DMS79 treated with DMSO at 0.1 percent for 48 hours (cell line): ENCODE data around the gene GSTCD.
"Not testable (repeated sequence)": the region's sequence is repeated elsewhere in the genome, so short reads cannot be mapped to it uniquely, and the experiment has no call there.

Source experiments
- DNase-seq: peaks from one replicate; lab custom pipeline; 2025; lab: John Stamatoyannopoulos, UW

GSTCD gene, protein sequence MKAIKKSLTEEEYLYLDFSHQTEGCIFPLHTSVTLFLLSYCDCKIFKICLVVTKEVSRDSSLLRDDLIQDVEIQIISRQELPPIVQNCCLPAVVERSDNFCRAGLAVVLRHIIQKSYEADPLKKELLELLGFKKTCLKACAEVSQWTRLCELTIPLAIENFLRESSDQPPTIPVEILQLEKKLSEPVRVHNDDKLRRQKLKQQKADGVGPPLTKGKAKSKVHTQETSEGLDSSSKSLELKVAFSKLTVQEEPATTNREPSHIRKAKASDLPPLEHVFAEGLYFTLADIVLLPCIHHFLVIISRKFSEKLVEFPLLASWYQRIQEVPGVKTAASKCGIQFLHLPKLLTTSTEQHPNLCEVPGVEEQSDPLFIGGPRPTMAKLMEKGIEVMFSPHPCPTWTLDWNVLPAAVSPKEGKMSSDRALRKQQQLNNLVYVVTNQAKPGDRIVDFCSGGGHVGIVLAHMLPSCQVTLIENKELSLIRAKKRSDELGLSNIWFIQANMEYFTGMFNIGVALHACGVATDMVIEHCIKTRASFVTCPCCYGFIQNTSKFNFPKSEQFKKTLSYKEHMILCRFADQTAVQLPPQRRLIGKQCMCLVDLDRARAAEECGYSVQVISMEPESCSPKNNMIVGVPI

DNA sequence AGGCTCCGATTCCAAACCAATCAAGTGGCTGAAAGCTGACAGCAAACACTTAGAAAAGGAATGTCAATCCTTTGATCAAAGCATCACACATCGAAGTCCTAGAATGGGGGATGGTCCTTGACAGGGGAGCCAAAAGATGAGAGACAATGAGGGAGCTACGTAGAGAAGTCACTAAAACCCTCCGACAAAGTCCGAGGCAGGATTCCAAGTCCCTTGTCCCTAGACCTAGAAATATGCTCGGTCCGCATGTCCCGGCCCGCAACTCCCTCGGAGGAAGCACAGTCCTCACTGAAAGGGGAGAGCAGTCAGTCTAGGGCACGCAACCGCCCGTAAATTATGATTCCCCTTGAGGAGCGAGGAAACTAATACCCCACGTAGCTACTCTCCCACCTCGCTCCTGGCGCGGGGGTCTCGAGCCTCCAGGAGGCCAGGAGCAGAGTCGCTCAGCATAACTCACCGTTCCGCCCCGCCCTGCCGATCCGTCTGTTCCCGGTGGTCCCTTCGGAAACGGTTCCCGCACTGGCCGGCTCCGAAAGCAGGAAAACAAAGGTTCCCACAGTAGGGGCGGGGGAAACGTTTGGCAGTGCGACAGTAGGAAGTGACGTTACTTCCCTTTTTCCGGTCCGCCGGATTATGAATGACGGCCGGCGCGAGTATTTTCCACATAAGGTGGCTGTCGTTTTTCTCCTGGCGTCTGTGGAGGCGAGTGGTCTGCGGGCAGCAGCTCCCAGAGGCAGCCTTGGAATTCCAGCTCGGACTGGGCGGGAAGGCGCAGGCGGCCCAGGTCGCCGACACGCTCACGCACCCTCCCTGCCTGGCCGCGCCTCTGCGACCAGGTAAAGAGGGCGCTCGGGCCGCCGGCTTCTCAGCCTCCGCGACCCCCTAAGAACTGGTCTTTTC, at the start of gene GSTCD, which contains the start of gene INTS12:
Gene GSTCD (plus strand): TSS at position 604 of the 900 bp plus-strand sequence. CDS start 8,830 bp downstream, outside the sequence.
Gene INTS12 (minus strand): TSS at position 509 of the 900 bp plus-strand sequence. CDS start 8,684 bp downstream, outside the sequence.
- peak; percentile 68 for DNase-seq

- no peak for DNase-seq
Measured at GRCh38 chr4:105659190-105659589, 49.4 kb upstream of the GSTCD start.

- no peak for DNase-seq
Measured at GRCh38 chr4:105661028-105661427, 47.6 kb upstream of the GSTCD start.

- DNase-seq = no peak
Measured at GRCh38 chr4:105662935-105663675, 45.5 kb upstream of the GSTCD start.

GRCh38 chr4:105666693-105667092, 41.9 kb upstream of the GSTCD start:
- DNase-seq = no peak

DNA sequence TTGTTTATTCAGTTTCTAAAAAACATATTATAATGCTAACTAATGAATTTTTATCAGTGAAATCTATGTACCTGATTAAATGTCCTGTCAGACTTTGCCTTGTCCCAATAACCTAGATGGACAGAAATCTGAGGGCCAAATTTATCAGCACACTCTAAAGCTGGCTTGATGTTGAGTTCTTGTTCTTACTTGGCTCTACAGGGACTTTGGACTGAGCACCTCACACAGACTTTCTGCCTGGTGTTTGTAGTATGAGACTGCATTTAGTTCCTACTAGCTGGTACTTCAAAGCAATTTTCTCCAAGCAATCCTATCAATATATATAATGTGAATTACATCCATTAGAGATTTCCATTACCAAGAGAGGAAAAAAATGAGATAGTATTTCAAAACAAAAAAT, 37.9 kb upstream of the GSTCD start:
- DNase-seq = no peak

DNA sequence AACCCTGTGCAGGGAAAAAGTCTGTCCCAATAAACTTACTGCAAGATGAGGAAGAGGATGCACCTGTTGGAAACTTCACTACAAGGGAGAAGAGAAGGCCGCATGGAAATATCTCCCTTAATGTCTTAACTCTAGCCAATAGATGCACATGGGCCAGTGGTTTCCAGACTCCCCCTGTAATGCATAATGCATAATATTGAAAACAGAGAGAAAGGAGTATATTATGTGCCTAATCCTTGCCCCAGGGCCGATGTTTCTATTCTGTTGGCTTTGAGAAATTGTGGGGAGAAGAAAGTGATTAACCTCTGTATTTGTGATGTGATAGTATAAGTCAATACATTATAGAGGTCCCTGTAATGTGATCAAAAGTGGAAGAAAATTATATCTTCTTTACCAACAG, 37.3 kb upstream of the GSTCD start:
- no peak for DNase-seq

DNA sequence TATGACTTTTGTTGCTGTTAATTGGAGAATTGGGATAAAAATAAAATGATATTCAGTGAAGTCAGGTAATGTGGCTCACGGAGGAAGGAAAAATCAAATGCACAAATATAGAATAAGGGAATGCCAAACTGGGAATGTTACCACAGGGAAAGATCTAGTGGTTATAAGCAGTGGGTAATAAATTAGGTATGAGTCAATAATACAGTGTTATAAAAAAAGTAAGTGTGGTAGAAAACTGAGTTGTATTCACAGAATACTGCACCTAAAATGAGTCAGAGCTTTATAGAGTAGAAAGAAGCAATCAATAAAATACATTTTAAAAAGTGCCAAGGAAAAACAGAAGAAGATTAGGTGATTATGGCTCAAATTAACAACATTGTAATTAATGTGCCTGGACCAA, 34.6 kb upstream of the GSTCD start:
- no peak for DNase-seq

DNA sequence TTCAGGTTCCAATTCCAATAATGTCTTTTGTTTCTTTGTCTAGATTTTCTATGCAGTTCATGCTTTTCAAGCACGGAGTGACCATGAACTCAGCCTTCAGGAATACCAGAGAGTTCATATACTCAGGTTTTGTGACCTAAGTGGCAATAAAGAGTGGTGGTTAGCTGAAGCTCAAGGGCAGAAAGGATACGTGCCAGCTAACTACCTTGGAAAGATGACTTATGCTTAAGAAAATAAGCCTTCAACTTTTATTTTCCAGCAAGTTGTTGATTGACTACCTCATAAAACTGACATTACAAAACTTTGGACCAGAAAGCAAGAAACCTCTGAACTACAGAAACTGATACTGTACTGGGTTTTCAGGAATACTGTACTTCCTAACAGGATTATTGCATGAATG, 30.9 kb upstream of the GSTCD start:
- no peak for DNase-seq

DNA sequence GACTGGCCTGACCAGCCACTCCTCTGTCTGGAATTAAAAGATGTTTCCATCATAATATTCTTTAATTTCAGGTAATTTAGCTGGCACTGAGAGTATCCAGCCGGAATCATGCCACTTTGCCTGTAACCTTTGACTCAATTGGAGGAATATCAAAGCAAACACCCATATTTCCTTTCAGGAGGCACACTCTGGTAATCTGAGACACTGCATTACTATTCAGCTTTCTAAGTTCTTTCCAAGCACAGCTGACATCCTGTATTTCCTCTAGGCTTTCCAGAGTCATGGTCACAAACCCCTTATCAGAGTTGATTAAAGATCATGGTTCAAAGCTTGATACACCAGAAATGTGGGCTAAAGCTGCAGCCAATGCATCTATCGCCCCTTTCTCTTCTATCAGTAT, 29.4 kb upstream of the GSTCD start:
- DNase-seq = no peak

GRCh38 chr4:105683038-105683437, 25.5 kb upstream of the GSTCD start:
- no peak for DNase-seq

DNA sequence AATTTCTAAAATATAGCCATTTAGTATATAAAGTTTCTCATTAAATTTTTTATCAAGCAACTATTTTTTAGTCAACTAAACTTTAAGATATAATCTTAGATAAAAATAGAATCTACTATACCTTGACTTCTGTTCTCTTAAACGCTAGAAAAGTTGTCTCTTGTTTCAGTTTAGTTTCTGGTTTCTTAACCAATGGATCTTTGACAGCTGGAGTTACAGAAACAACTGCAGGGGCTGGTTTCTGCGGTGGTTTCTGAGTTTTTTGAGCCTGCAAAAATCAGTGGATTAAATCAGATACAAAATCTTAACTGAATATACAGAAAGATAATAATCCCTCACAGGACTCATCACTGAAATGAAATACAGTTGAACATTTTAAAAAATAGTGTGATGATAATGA, 22.0 kb upstream of the GSTCD start:
- DNase-seq = no peak

- not testable (repeated sequence) for DNase-seq
Measured at GRCh38 chr4:105694812-105695211, 13.8 kb upstream of the GSTCD start.

GRCh38 chr4:105695832-105696231, 12.8 kb upstream of the GSTCD start:
- not testable (repeated sequence) for DNase-seq

GRCh38 chr4:105698607-105699006, 10.0 kb upstream of the GSTCD start:
- DNase-seq = no peak

GRCh38 chr4:105707782-105708180, 803 bp upstream of the GSTCD start:
- DNase-seq = no peak

DNA sequence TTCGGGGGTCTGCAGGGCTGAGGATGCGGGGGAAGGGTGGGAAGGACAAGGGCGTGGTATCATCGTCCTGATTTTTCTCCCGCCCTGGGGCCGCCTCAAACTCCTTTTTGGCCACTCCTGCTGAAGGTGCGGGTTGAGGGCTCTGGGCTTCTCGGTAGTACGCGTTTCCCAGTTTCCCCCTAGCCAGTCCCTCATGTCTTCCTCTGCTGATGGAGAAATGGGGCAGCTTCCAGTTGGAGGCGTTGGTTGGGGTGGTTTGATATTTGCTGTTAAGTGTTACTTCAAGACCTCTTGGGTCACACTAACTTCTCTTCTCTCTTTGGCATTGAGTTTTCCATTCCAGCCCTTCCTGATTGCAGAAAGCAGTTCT, 482 bp downstream of the GSTCD start:
- DNase-seq = peak; percentile 2

GRCh38 chr4:105710012-105710600, 1.5 kb downstream of the GSTCD start:
- no peak for DNase-seq

GRCh38 chr4:105710678-105711077, 2.1 kb downstream of the GSTCD start:
- DNase-seq = no peak

GRCh38 chr4:105712766-105713165, 4.2 kb downstream of the GSTCD start:
- DNase-seq = no peak

DNA sequence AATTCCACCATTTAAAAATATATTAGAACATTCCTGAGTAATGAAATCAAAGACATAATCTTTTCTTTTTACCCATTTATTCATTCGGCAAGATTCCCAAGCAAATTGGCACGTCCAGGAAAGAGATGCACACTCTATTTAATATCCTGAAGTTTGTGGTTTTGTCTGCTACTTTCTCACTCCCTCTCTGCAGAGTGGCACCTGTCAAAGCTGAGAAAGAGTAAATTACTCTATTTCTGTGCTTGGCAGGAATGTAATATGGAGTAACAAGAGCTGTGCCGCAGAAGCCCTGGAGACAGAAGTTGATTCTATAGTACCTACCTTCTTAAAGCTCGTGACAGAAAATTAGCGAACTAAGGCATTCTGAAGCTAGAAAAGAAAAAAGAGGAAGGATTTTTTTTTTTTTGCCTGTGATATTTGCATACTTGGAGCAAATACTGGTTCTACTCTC, 5.5 kb downstream of the GSTCD start:
- DNase-seq = no peak
